Astrocyte (in vitro differentiated cells and primary cell): ENCODE measurements around the gene ZGRF1. TPM values are rescaled to one million over a fixed set of nuclear protein-coding genes. Genes with fewer than 3 reads are reported as not detected.

ENCODE experiments used
- DNase-seq: peaks from one replicate; pipeline ENCODE4 v3.0.0-alpha.2; 2010; ENCODE audit warnings: low read depth
- FAIRE-seq: peaks from 2 replicates; lab custom pipeline; 2011; peaks lifted over from hg19 to GRCh38; lab: Jason Lieb, UNC
- H2AFZ ChIP-seq: 2 replicates; pipeline ENCODE4 v1.6.0; 2012; ENCODE audit warnings: low read depth, low read length, inconsistent platforms
- H3K27ac ChIP-seq: 2 replicates; pipeline ENCODE4 v1.5.1; 2011; ENCODE audit warnings: low read depth, low read length, inconsistent platforms
- H3K27me3 ChIP-seq: 2 replicates; pipeline ENCODE4 v1.6.0; 2011; ENCODE audit warnings: low read length, inconsistent platforms; ENCODE audit not compliant: insufficient read depth
- H3K36me3 ChIP-seq: 2 replicates; pipeline ENCODE4 v1.5.1; 2011; ENCODE audit warnings: low read length, inconsistent platforms; ENCODE audit not compliant: insufficient read depth
- H3K4me1 ChIP-seq: 2 replicates; pipeline ENCODE4 v1.5.1; 2011; ENCODE audit warnings: low read length, inconsistent platforms; ENCODE audit not compliant: insufficient read depth
- H3K4me2 ChIP-seq: 2 replicates; pipeline ENCODE4 v1.6.0; 2012; ENCODE audit warnings: low read length, inconsistent platforms
- H3K4me3 ChIP-seq: 2 replicates; pipeline ENCODE4 v1.5.1; 2011; ENCODE audit warnings: low read depth, mild to moderate bottlenecking, low read length, inconsistent platforms; ENCODE audit not compliant: insufficient read depth
- H3K79me2 ChIP-seq: 2 replicates; pipeline ENCODE4 v1.6.0; 2012; ENCODE audit warnings: mild to moderate bottlenecking, low read length, inconsistent platforms; ENCODE audit not compliant: insufficient read depth
- H3K9ac ChIP-seq: 2 replicates; pipeline ENCODE4 v1.6.0; 2012; ENCODE audit warnings: mild to moderate bottlenecking, low read length, inconsistent platforms
- H3K9me3 ChIP-seq: 2 replicates; pipeline ENCODE4 v1.5.1; 2012; ENCODE audit warnings: low read depth, mild to moderate bottlenecking, low read length, inconsistent platforms; ENCODE audit not compliant: insufficient read depth
- H4K20me1 ChIP-seq: 2 replicates; pipeline ENCODE4 v1.6.0; 2012; ENCODE audit warnings: low read length, inconsistent platforms; ENCODE audit not compliant: insufficient read depth
- H3K27ac Mint-ChIP-seq: one replicate; pipeline ENCODE4 v1.8.0; 2021; ENCODE audit warnings: mild to moderate bottlenecking, mixed read lengths; ENCODE audit not compliant: unreplicated experiment
- H3K27me3 Mint-ChIP-seq: one replicate; pipeline ENCODE4 v1.8.0; 2021; ENCODE audit warnings: low read depth, mixed read lengths; ENCODE audit not compliant: unreplicated experiment
- H3K36me3 Mint-ChIP-seq: one replicate; pipeline ENCODE4 v1.8.0; 2021; ENCODE audit warnings: low read depth, mixed read lengths; ENCODE audit not compliant: unreplicated experiment
- H3K4me1 Mint-ChIP-seq: one replicate; pipeline ENCODE4 v1.8.0; 2021; ENCODE audit warnings: low read depth, mixed read lengths; ENCODE audit not compliant: unreplicated experiment
- H3K4me3 Mint-ChIP-seq: one replicate; pipeline ENCODE4 v1.8.0; 2021; ENCODE audit warnings: mild to moderate bottlenecking, moderate library complexity, mixed read lengths; ENCODE audit not compliant: unreplicated experiment
- H3K9me3 Mint-ChIP-seq: one replicate; pipeline ENCODE4 v1.8.0; 2021; ENCODE audit warnings: mild to moderate bottlenecking, mixed read lengths; ENCODE audit not compliant: unreplicated experiment
- EZH2 ChIP-seq: IDR thresholded peaks from 2 replicates; pipeline ENCODE4 v1.6.1; 2012; ENCODE audit warnings: mild to moderate bottlenecking, low read length, inconsistent platforms; ENCODE audit not compliant: insufficient read depth
- total RNA-seq: library from RNA; stranded (reverse); gene quantifications from 2 replicates; pipeline ENCODE4 v1.2.1, GENCODE V29; 2021
- TF ChIP-seq, protein P1 (sequence below): IDR thresholded peaks from 2 replicates; pipeline ENCODE4 v1.5.1; 2011; ENCODE audit warnings: low read depth, mild to moderate bottlenecking, inconsistent platforms, low read length, moderate library complexity; ENCODE audit not compliant: insufficient read depth

ZGRF1 gene
- total RNA-seq, 1 donor from 2014 or later: 5.2 TPM

DNA sequence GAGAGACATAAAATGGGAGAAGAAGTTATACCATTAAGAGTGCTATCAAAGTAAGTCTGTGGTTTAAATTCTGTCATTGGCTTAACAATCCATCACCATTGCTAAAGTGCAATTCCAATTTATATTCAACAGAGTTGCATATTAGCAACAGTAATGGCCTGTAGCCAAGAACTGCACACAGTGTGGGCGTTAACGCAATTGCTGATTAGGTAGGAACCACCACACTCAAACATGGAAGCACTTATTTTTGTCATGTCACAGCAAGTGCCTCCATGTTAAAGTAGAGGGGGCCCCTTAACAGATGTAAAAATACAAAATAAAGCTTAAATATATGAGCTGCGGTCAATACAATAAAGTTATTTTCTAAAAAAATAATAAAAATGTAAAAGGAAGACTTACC, 11.1 kb upstream of the ZGRF1 start:
- Histone ChIP-seq H3K36me3 (peaks cover 19% of the 10 kb centered on the region), H3K27ac (peak overlapping the region; percentile 74)

DNA sequence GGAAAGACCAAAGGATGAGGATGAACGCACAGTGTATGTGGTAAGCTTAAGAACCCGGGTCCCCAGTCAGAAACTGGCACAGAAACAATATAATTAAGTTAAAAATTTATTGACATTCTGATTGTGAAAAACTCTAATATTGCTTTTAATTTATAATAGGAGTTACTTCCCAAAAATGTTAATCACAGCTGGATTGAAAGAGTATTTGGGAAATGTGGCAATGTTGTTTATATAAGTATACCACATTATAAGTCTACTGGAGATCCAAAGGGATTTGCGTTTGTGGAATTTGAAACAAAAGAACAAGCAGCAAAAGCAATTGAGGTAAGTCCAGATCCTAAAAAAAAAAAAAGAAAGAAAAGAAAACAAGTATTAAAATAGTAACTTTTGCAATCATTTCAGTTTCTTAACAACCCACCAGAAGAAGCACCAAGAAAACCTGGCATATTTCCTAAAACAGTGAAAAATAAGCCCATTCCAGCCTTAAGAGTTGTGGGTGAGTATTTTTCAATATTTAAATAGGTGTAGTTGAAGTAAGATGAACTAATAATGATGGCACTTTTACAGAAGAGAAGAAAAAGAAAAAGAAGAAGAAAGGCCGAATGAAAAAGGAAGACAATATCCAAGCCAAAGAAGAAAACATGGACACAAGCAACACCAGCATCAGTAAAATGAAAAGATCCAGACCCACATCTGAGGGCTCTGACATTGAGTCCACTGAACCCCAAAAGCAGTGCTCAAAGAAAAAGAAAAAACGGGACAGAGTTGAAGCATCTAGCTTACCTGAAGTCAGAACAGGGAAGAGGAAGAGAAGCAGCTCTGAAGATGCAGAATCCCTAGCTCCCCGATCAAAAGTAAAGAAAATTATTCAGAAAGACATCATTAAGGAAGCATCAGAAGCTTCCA, 10.2 kb upstream of the ZGRF1 start:
- H3K4me3 Mint-ChIP-seq: no peak overlapping the region
- no peak for TF ChIP-seq EZH2
- TF ChIP-seq, protein P1, sequence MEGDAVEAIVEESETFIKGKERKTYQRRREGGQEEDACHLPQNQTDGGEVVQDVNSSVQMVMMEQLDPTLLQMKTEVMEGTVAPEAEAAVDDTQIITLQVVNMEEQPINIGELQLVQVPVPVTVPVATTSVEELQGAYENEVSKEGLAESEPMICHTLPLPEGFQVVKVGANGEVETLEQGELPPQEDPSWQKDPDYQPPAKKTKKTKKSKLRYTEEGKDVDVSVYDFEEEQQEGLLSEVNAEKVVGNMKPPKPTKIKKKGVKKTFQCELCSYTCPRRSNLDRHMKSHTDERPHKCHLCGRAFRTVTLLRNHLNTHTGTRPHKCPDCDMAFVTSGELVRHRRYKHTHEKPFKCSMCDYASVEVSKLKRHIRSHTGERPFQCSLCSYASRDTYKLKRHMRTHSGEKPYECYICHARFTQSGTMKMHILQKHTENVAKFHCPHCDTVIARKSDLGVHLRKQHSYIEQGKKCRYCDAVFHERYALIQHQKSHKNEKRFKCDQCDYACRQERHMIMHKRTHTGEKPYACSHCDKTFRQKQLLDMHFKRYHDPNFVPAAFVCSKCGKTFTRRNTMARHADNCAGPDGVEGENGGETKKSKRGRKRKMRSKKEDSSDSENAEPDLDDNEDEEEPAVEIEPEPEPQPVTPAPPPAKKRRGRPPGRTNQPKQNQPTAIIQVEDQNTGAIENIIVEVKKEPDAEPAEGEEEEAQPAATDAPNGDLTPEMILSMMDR: no peak
- DNase-seq: no peak
- Histone ChIP-seq H3K79me2 (peaks cover 9% of the 10 kb centered on the region), H2AFZ (no peak overlapping the region), H3K27ac (no peak overlapping the region), H3K36me3 (peaks cover 19% of the 10 kb centered on the region), H3K9ac (no peak overlapping the region), H3K27me3 (no peaks in the 10 kb centered on the region), H3K4me1 (peaks cover 8% of the 10 kb centered on the region), H3K4me3 (no peak overlapping the region), H4K20me1 (no peaks in the 10 kb centered on the region), H3K9me3 (no peaks in the 10 kb centered on the region), H3K4me2 (no peak overlapping the region)
- no peak for FAIRE-seq
- H3K36me3 Mint-ChIP-seq: peaks cover 2% of the 10 kb centered on the region
- H3K9me3 Mint-ChIP-seq: no peaks in the 10 kb centered on the region
- H3K27me3 Mint-ChIP-seq: no peaks in the 10 kb centered on the region
- no peak overlapping the region for H3K27ac Mint-ChIP-seq
- H3K4me1 Mint-ChIP-seq: no peaks in the 10 kb centered on the region

More for the DNA sequence above, 11.1 kb upstream of the ZGRF1 start:
- Histone ChIP-seq H3K4me2 (no peak overlapping the region), H3K9ac (no peak overlapping the region), H3K4me3 (no peak overlapping the region), H3K27me3 (no peaks in the 10 kb centered on the region), H4K20me1 (no peaks in the 10 kb centered on the region), H3K4me1 (peaks cover 8% of the 10 kb centered on the region), H3K79me2 (peaks cover 1% of the 10 kb centered on the region), H3K9me3 (no peaks in the 10 kb centered on the region), H2AFZ (no peak overlapping the region)
- Mint-ChIP-seq H3K27me3 (no peaks in the 10 kb centered on the region), H3K36me3 (peaks cover 2% of the 10 kb centered on the region), H3K9me3 (no peaks in the 10 kb centered on the region), H3K4me3 (no peak overlapping the region), H3K4me1 (no peaks in the 10 kb centered on the region), H3K27ac (no peak overlapping the region)
- DNase-seq (peak; percentile 10), FAIRE-seq (no peak)
- TF ChIP-seq EZH2: no peak
- TF ChIP-seq, protein P1: no peak
